Small intestine (tissue), 7 donors: Measurements from ENCODE around the gene EHD4. TPM values are rescaled to one million over a fixed set of nuclear protein-coding genes. Genes with fewer than 3 reads are reported as not detected.

Experiments used
- DNase-seq, 2 donors: peaks; one replicate each; pipeline versions ENCODE4 v3.0.0 to v3.0.0-alpha.2; 2013
- FAIRE-seq: peaks from 2 replicates; lab custom pipeline; 2012; peaks lifted over from hg19 to GRCh38; lab: Jason Lieb, UNC
- H3K27ac ChIP-seq, 3 donors: one replicate each; pipeline ENCODE4 v1.5.1; 2013; ENCODE audit warnings: low read length in 2 of 3, mild to moderate bottlenecking in 2 of 3, control low read depth in 1 of 3, inconsistent platforms in 1 of 3, low read depth in 1 of 3, moderate library complexity in 1 of 3
- H3K27me3 ChIP-seq, 3 donors: one replicate each; pipeline ENCODE4 v1.6.1; 2013; ENCODE audit warnings: low read length in 3 of 3, inconsistent platforms in 1 of 3; ENCODE audit not compliant: control insufficient read depth in 3 of 3, insufficient read depth in 3 of 3
- H3K36me3 ChIP-seq, 3 donors: one replicate each; pipeline ENCODE4 v1.6.1; 2013; ENCODE audit warnings: low read length in 3 of 3, inconsistent platforms in 1 of 3, low read depth in 1 of 3, mild to moderate bottlenecking in 1 of 3, moderate library complexity in 1 of 3; ENCODE audit not compliant: control insufficient read depth in 3 of 3, insufficient read depth in 2 of 3
- H3K4me1 ChIP-seq, 3 donors: one replicate each; pipeline ENCODE4 v1.6.1; 2013; ENCODE audit warnings: low read length in 2 of 3, inconsistent platforms in 1 of 3, low read depth in 1 of 3, mild to moderate bottlenecking in 1 of 3, moderate library complexity in 1 of 3; ENCODE audit not compliant: control insufficient read depth in 3 of 3, insufficient read depth in 2 of 3
- H3K4me3 ChIP-seq, 3 donors: one replicate each; pipeline ENCODE4 v1.5.1; 2013; ENCODE audit warnings: low read length in 3 of 3, control low read depth in 1 of 3, inconsistent platforms in 1 of 3, low read depth in 1 of 3, mild to moderate bottlenecking in 1 of 3, moderate library complexity in 1 of 3
- H3K9me3 ChIP-seq, 2 donors: one replicate each; pipeline ENCODE4 v1.6.1; 2013; ENCODE audit warnings: low read depth in 1 of 2, low read length in 1 of 2; ENCODE audit not compliant: control insufficient read depth in 2 of 2, insufficient read depth in 1 of 2
- WGBS, 3 donors: extraction: QIAGEN DNeasy Blood & Tissue Kit; methylation state at CpG; one replicate each; pipeline ENCODE4 v1.1.7; 2013; 5-methylcytosine and 5-hydroxymethylcytosine counted together
- polyA plus RNA-seq, 4 donors: library from polyadenylated mRNA; stranded (reverse) in 3 of 4; unstranded in 1 of 4; fragments of 200-250 nt in 3 of 4; fragments of 120-200 nt in 1 of 4; gene quantifications; one replicate each; pipeline versions ENCODE4 v1.2.1 to v1.2.3, GENCODE V29; 2013
- donor health status: healthy with polysubstance abuse.
- donor health status: control.
- donor health status: control.
- donor health status: Bipolar disorder and iron deficiency.
- donor health status: healthy.

Gene EHD4
- polyA plus RNA-seq, 4 donors, result 9.4 to 14.1 (median 11.5) TPM

- no peaks in the 10 kb centered on the region for H3K4me1 ChIP-seq
- H3K36me3 ChIP-seq, result no peaks in the 10 kb centered on the region
- H3K27me3 ChIP-seq, result no peaks in the 10 kb centered on the region
- DNase-seq, result no peak
- 84 to 91% (median 84%) methylated on average over 14 to 17 of the region's 17 CpGs for WGBS, 3 donors
- H3K4me3 ChIP-seq, result no peak overlapping the region
- no peaks in the 10 kb centered on the region for H3K9me3 ChIP-seq
- FAIRE-seq, result no peak
- H3K27ac ChIP-seq, result no peak overlapping the region
These were observed 15.0 kb upstream of the EHD4 start for GRCh38 chr15:41987246-41987924.

- no peaks in the 10 kb centered on the region for H3K36me3 ChIP-seq
- H3K9me3 ChIP-seq, result no peaks in the 10 kb centered on the region
- no peak for DNase-seq
- no peak for FAIRE-seq
- H3K27ac ChIP-seq, result no peak overlapping the region
- peaks cover 0 to 1% (median under 1%) of the 10 kb centered on the region in 3 donors for H3K4me1 ChIP-seq
- no peaks in the 10 kb centered on the region for H3K27me3 ChIP-seq
- H3K4me3 ChIP-seq, result no peak overlapping the region
- WGBS, 3 donors, result 90 to 91% (median 90%) methylated on average over 19 of the region's 19 CpGs
These were observed 13.1 kb upstream of the EHD4 start for GRCh38 chr15:41985236-41986160.

DNA sequence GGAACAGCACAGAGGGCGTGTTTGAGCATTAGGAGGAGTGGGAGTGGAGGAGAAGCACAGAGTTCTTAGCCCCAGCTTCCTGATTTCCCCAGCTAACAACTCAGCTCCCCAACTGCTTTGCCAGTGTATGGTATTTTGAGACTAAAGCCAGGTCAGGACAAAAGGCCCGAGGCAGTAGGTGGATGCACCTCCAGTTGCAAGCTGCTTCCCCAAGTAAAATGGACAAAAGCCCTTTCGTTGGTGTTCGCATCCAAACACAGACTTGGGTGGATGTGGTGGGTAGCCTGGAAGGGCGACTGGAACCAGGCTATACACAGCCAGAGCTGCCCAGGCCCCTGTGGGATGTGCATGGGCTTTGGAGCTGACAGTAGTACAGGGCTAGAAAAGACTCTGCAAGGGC is 12.3 kb upstream of the EHD4 start:
- DNase-seq (no peak), FAIRE-seq (no peak)
- Histone ChIP-seq H3K9me3 (no peaks in the 10 kb centered on the region), H3K4me1 (peaks cover 0 to 10% (median 1%) of the 10 kb centered on the region in 3 donors), H3K36me3 (no peaks in the 10 kb centered on the region), H3K27ac (no peak overlapping the region), H3K4me3 (no peak overlapping the region), H3K27me3 (no peaks in the 10 kb centered on the region)
- 87 to 90% (median 88%) methylated on average over 5 of the region's 5 CpGs for whole genome bisulfite sequencing, 3 donors

DNA sequence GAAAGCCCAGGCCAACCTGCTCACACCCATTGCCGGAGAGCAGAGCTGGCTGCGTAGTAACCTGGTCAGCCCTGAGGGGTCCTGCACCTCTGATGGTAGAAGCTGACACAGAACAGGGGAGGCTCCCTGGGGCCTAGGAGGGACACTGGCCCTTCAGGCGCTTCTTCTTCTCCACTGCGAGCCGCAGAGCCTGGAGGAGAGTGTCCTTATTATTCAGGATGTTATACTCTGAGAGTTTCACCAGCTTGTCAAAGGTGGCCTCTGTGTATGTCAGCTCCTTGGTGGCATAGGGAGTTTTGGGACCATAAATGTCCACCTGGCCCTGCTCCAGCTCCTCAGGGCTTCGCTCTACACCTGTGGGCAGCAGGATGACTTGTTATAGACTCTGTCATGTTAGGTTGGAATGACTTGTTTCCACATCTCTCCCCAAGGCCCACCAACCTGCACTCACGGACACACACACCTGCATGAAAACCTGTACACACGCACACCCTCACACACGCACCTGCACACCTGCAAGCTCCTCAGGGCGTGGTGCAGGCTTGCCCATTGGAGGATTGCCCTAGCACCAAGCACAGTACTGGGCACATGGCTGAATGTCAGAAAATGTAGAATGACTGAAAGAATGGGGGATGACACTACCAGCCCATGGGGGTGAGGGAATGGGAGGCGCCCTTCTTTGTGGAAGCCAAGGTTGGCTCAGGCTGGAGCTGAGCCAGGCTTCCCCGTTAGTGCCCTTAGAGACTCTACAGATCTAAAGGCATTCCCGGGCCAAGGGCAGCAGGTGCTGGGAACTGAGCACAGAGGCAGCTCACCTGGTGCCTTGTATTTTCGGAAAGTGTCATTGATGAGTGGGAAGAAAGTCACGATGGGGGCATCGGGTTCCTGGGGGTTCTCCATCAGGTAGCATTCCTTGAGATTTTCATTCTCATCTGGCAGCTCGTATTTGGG is 11.5 kb upstream of the EHD4 start:
- Histone ChIP-seq H3K9me3 (no peaks in the 10 kb centered on the region), H3K27ac (no peak overlapping the region), H3K4me3 (no peak overlapping the region), H3K36me3 (no peaks in the 10 kb centered on the region), H3K4me1 (peaks cover 0 to 10% (median 1%) of the 10 kb centered on the region in 3 donors), H3K27me3 (no peaks in the 10 kb centered on the region)
- WGBS, 3 donors, result 79 to 88% (median 86%) methylated on average over 17 of the region's 17 CpGs
- no peak for DNase-seq
- FAIRE-seq, result no peak

GRCh38 chr15:41983221-41983620 is 10.9 kb upstream of the EHD4 start:
- no peaks in the 10 kb centered on the region for H3K36me3 ChIP-seq
- 73 to 82% (median 78%) methylated on average over 6 to 7 of the region's 7 CpGs for WGBS, 3 donors
- peaks cover 0 to 10% (median 1%) of the 10 kb centered on the region in 3 donors for H3K4me1 ChIP-seq
- H3K4me3 ChIP-seq, result no peak overlapping the region
- H3K27me3 ChIP-seq, result no peaks in the 10 kb centered on the region
- no peak overlapping the region for H3K27ac ChIP-seq
- DNase-seq (no peak), FAIRE-seq (no peak)
- H3K9me3 ChIP-seq, result no peaks in the 10 kb centered on the region

DNA sequence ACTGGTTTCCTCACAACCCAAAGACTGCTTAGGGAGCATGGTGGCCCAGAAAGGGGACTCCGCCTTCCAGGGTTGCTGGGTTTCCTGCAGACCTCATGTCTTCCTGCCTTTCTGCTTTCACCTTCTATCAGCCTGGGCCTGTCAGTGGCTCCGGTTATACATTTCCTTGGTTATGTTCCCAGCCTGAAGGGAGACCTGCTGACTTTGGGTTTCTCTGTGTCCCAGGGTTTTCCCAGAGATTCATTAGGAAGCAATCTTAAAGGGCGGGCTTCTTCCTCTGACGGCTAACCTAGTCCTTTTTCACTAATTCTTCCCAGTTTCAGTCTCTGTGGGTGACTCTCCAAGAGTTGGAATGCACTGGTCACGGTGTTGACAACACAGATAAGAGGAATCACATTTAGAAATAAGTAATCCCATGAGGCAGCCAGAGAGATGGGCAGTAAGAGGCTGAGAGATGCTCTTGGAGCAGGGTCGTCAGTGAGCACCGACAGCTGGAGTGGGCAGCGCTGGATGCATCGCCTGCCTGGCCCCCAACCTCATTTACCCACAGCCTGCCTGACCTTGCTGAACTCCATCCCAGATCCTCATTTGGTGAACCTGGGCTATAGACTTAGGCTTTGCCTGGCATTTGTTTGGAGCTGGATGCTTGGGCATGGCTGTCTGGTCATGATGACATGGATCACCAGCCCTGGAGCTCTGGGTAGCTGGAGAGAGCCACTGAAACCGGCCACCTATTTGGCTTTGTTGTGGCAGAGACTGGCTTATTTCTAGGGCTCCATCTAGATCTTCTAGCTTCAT is 10.0 kb upstream of the EHD4 start:
- Histone ChIP-seq H3K36me3 (no peaks in the 10 kb centered on the region), H3K27ac (no peak overlapping the region), H3K27me3 (no peaks in the 10 kb centered on the region), H3K9me3 (no peaks in the 10 kb centered on the region), H3K4me1 (peaks cover 0 to 10% (median 1%) of the 10 kb centered on the region in 3 donors), H3K4me3 (no peak overlapping the region)
- FAIRE-seq (no peak), DNase-seq (no peak)
- WGBS, 3 donors, result 87 to 92% (median 88%) methylated on average over 10 of the region's 10 CpGs

GRCh38 chr15:41981371-41982132 is 9.2 kb upstream of the EHD4 start:
- WGBS, 3 donors, result 85 to 88% (median 86%) methylated on average over 10 of the region's 10 CpGs
- no peaks in the 10 kb centered on the region for H3K36me3 ChIP-seq
- no peak for FAIRE-seq
- no peaks in the 10 kb centered on the region for H3K27me3 ChIP-seq
- no peaks in the 10 kb centered on the region for H3K9me3 ChIP-seq
- no peak overlapping the region for H3K27ac ChIP-seq
- no peak for DNase-seq
- peaks cover 0 to 10% (median 1%) of the 10 kb centered on the region in 3 donors for H3K4me1 ChIP-seq
- H3K4me3 ChIP-seq, result no peak overlapping the region
